H1 (cell line): Measurements from ENCODE around the gene MPHOSPH9. TPM values are rescaled to one million over a fixed set of nuclear protein-coding genes. Genes with fewer than 3 reads are reported as not detected.

Source experiments
- ASH2L ChIP-seq: fragments of 200-600, 300-600 bp; sonication (generic); IDR thresholded peaks from one replicate; pipeline ENCODE4 v1.7.1; 2017; ENCODE audit warnings: low read length
- ATF3 ChIP-seq: IDR thresholded peaks from 2 replicates; pipeline ENCODE4 v1.6.1; 2011; ENCODE audit warnings: low read depth, mild to moderate bottlenecking, low read length; ENCODE audit not compliant: insufficient read depth
- JUND ChIP-seq: IDR thresholded peaks from 2 replicates; pipeline ENCODE4 v1.6.1; 2011; ENCODE audit warnings: mild to moderate bottlenecking, improper control_type of control experiment, low read length
- KDM5A ChIP-seq: fragments of 200-600 bp; IDR thresholded peaks from 2 replicates; pipeline ENCODE4 v1.7.1; 2012; ENCODE audit warnings: mild to moderate bottlenecking, low read length, inconsistent platforms, mixed read lengths
- MAFK ChIP-seq: IDR thresholded peaks from 2 replicates; pipeline ENCODE4 v1.6.1; 2012; ENCODE audit warnings: low read depth, mild to moderate bottlenecking, improper control_type of control experiment, low read length
- PHF8 ChIP-seq: fragments of 200-600 bp; sonication (generic); conservative IDR thresholded peaks from 2 replicates; pipeline ENCODE4 v1.7.1; 2012; ENCODE audit warnings: low read depth, mild to moderate bottlenecking, inconsistent platforms, low read length, moderate library complexity
- RAD21 ChIP-seq, 2 experiments: IDR thresholded peaks in 1 of 2; conservative IDR thresholded peaks in 1 of 2; 2 replicates each; pipeline ENCODE4 v1.6.1; 2011; ENCODE audit warnings: low read depth in 2 of 2, low read length in 2 of 2, improper control_type of control experiment in 1 of 2, inconsistent platforms in 1 of 2, mild to moderate bottlenecking in 1 of 2, moderate library complexity in 1 of 2
- RFX5 ChIP-seq: IDR thresholded peaks from 2 replicates; pipeline ENCODE4 v1.6.1; 2011; ENCODE audit warnings: low read depth, low read length, improper control_type of control experiment, borderline replicate concordance
- SP1 ChIP-seq: IDR thresholded peaks from 2 replicates; pipeline ENCODE4 v1.6.1; 2011; ENCODE audit warnings: low read depth, low read length
- TAF1 ChIP-seq: IDR thresholded peaks from 2 replicates; pipeline ENCODE4 v1.6.1; 2011; ENCODE audit warnings: mild to moderate bottlenecking, low read depth, low read length
- ZNF274 ChIP-seq: IDR thresholded peaks from 2 replicates; pipeline ENCODE4 v1.7.0; 2012; ENCODE audit warnings: low read length, borderline replicate concordance; ENCODE audit errors: extremely low read depth
- polyA plus RNA-seq, 7 experiments: library from polyadenylated mRNA; depleted of rRNA in 3 of 7; stranded (reverse) in 5 of 7; unstranded in 2 of 7; fragments of >200 nt in 5 of 7; fragments of 200-250 nt in 2 of 7; gene quantifications; 1 replicate in 5 of 7; 2 replicates in 1 of 7; 4 replicates in 1 of 7; pipeline versions ENCODE4 v1.2.1 to v1.2.3, GENCODE V29; 2011 to 2013; ENCODE audit warnings: missing spikeins in 2 of 7, mixed read lengths in 2 of 7
- total RNA-seq: library from RNA; stranded (reverse); fragmentation: NEBNext Ultra II Directional; extraction: Animal tissue kit (Norgen Biotek cat#: 25700); gene quantifications from 2 replicates; pipeline ENCODE4 v1.2.1, GENCODE V29; 2021
- TF ChIP-seq, protein P1 (sequence below): IDR thresholded peaks from 2 replicates; pipeline ENCODE4 v1.6.1; 2011; ENCODE audit warnings: low read length, improper control_type of control experiment
- TF ChIP-seq, protein P2 (sequence below): IDR thresholded peaks from 2 replicates; pipeline ENCODE4 v1.6.1; 2012; ENCODE audit warnings: inconsistent platforms

MPHOSPH9 gene
- total and polyA plus RNA-seq, 2 of the 8 experiments (the other 6 are each of a cell fraction or from before 2014, with no cell fraction given), result 8.8 to 48.8 TPM

DNA sequence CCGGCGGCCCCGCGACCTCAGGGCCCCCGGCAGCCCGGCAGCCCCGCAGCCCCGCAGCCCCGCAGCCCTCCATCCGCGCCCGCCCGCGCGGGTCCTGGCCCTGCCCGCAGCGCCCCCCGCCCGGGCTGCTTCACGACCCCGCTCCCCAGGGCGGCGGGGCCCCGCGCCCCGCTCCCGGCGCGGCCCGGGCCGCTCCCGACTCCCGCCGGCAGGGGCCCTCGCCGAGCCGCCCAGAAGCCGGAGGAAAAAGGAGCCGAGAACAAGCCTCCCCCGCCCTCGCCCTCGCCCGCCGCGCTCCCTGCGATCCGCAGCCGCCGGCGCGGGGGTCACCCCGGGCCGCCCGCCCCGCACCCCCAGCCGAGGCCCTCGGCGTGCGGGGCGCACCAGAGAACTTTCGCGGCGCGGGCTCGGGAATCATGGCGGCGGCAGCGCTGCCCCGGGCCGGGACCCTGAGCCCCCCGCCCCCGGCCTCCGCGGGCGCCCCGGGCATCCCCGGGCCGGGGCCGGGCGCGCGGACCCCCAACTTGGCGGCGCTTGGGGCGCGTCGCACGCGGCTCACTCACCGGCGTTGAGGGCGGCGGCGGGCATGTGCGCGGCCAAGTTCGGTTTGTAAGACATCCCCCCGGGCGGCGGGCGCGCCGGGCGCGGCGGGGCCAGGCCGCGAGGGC, 38.2 kb upstream of the MPHOSPH9 start (continued):
- TF ChIP-seq, protein P1, sequence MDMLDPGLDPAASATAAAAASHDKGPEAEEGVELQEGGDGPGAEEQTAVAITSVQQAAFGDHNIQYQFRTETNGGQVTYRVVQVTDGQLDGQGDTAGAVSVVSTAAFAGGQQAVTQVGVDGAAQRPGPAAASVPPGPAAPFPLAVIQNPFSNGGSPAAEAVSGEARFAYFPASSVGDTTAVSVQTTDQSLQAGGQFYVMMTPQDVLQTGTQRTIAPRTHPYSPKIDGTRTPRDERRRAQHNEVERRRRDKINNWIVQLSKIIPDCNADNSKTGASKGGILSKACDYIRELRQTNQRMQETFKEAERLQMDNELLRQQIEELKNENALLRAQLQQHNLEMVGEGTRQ, result no peak
- no peak for TF ChIP-seq ATF3
- no peak for TF ChIP-seq JUND
- TF ChIP-seq TAF1, result peak; percentile 63; the same call in 1 of the 2 replicates
- no peak for TF ChIP-seq ZNF274
- TF ChIP-seq RAD21 (IDR thresholded peaks at IDR 0.05 in 1 of 2, conservative IDR thresholded peaks at IDR 0.05 in 1 of 2; ENCODE audit: low read depth in 2 of 2, low read length in 2 of 2), result peak; percentile 42 to 69
- TF ChIP-seq PHF8, result peak; percentile 47; the same call in 1 of the 2 replicates
- TF ChIP-seq KDM5A, result no peak
- no peak for TF ChIP-seq SP1
- no peak for TF ChIP-seq MAFK
- no peak for TF ChIP-seq RFX5
- TF ChIP-seq, protein P2, sequence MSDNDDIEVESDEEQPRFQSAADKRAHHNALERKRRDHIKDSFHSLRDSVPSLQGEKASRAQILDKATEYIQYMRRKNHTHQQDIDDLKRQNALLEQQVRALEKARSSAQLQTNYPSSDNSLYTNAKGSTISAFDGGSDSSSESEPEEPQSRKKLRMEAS, result no peak
- TF ChIP-seq ASH2L, result no peak
